ENCODE measurements around the gene FAM124A.

- no peak for TF ChIP-seq CTCF (IDR thresholded peaks at IDR 0.05)
- no peak for TF ChIP-seq EP300 (IDR thresholded peaks at IDR 0.05)
- TF ChIP-seq POLR2A (IDR thresholded peaks at IDR 0.05) = no peak
Measured at GRCh38 chr13:51291341-51291740, 69.1 kb downstream of the FAM124A start.

All from ovary (tissue), 3 donors.